K562 (cell line): ENCODE data around the gene GLRX5. TPM values are rescaled to one million over a fixed set of nuclear protein-coding genes. Genes with fewer than 3 reads are reported as not detected.

ENCODE experiments used
- CEBPG ChIP-seq, 3 experiments: fragments of 200-800 bp in 1 of 3; sonication (Bioruptor generic) in 1 of 3; sonication (generic) in 1 of 3; formaldehyde crosslinking in 1 of 3; IDR thresholded peaks in 2 of 3; conservative IDR thresholded peaks in 1 of 3; 2 replicates each; pipeline versions ENCODE4 v1.6.1 to v1.8.0; 2016 to 2022; ENCODE audit warnings: missing compliant biosample characterization in 2 of 3, missing genetic modification characterization in 2 of 3, mild to moderate bottlenecking in 1 of 3, missing genetic modification reagents in 1 of 3
- CXXC5 ChIP-seq: fragments of 250-450 bp; sonication (Bioruptor Pico); IDR thresholded peaks from 2 replicates; pipeline ENCODE4 v1.8.0; 2022; ENCODE audit warnings: inconsistent platforms, mild to moderate bottlenecking, moderate library complexity
- DIDO1 ChIP-seq: fragments of 450-650 bp; IDR thresholded peaks from 2 replicates; pipeline ENCODE4 v1.6.1; 2016; ENCODE audit warnings: low read depth, missing biosample characterization, missing genetic modification characterization
- DPF2 ChIP-seq: fragments of 450-650 bp; IDR thresholded peaks from 2 replicates; pipeline ENCODE4 v1.6.1; 2016
- GMEB1 ChIP-seq: fragments of 250-450 bp; sonication (Bioruptor Pico); IDR thresholded peaks from 2 replicates; pipeline ENCODE4 v1.4.0; 2020; ENCODE audit warnings: mild to moderate bottlenecking
- HDGF ChIP-seq: fragments of 450-650 bp; IDR thresholded peaks from 2 replicates; pipeline ENCODE4 v1.6.1; 2016
- JUND ChIP-seq, 2 experiments: IDR thresholded peaks; 2 replicates in 1 of 2; 3 replicates in 1 of 2; pipeline ENCODE4 v1.6.1; 2011; ENCODE audit warnings: borderline replicate concordance in 2 of 2, low read depth in 2 of 2, low read length in 2 of 2, improper control_type of control experiment in 1 of 2, missing biosample characterization in 1 of 2, missing genetic modification characterization in 1 of 2, missing genetic modification reagents in 1 of 2
- NCOA2 ChIP-seq, 2 experiments: fragments of 450-650 bp; IDR thresholded peaks; 2 replicates each; pipeline ENCODE4 v1.6.1; 2018; ENCODE audit warnings: mild to moderate bottlenecking in 2 of 2, moderate library complexity in 1 of 2; ENCODE audit not compliant: partially characterized antibody in 2 of 2
- REST ChIP-seq, 2 experiments: fragments of 450-650 bp; formaldehyde crosslinking in 1 of 2; IDR thresholded peaks; 2 replicates each; pipeline versions ENCODE4 v1.4.0 to v1.6.1; 2014 to 2020; ENCODE audit warnings: mild to moderate bottlenecking in 2 of 2, borderline replicate concordance in 1 of 2, low read depth in 1 of 2
- SAFB2 ChIP-seq: fragments of 200-400 bp; formaldehyde crosslinking; IDR thresholded peaks from 2 replicates; pipeline ENCODE4 v1.6.1; 2018; ENCODE audit warnings: borderline replicate concordance, low read length, low read depth, moderate library complexity; ENCODE audit not compliant: severe bottlenecking
- ZKSCAN1 ChIP-seq: fragments of 150-350 bp; IDR thresholded peaks from 2 replicates; pipeline ENCODE4 v1.6.1; 2016; ENCODE audit warnings: low read depth, low read length
- ZNF263 ChIP-seq: sonication (generic); formaldehyde crosslinking; IDR thresholded peaks from 2 replicates; pipeline ENCODE4 v1.8.0; 2022; ENCODE audit warnings: mild to moderate bottlenecking, missing genetic modification reagents, borderline replicate concordance
- ZNF583 ChIP-seq: fragments of 250-450 bp; sonication (Bioruptor Pico); IDR thresholded peaks from 2 replicates; pipeline ENCODE4 v1.4.0; 2020
- ZNF699 ChIP-seq: fragments of 250-450 bp; sonication (Bioruptor Pico); IDR thresholded peaks from 2 replicates; pipeline ENCODE4 v1.8.0; 2021; ENCODE audit warnings: mild to moderate bottlenecking, moderate library complexity; ENCODE audit not compliant: insufficient replicate concordance
- ZNF766 ChIP-seq: fragments of 200-800 bp; sonication (Bioruptor generic); conservative IDR thresholded peaks from 2 replicates; pipeline ENCODE4 v1.6.1; 2016; ENCODE audit warnings: missing genetic modification characterization, missing compliant biosample characterization
- polyA plus RNA-seq, 8 experiments: library from polyadenylated mRNA; depleted of rRNA in 4 of 8; stranded (reverse) in 5 of 8; unstranded in 3 of 8; fragments of >200 nt; fragmentation: Nextera tagmentation in 2 of 8; fragmentation: Illumina TruSeq in 1 of 8; extraction: Ambion mirVana in 2 of 8; extraction: Trizol in 1 of 8; gene quantifications; 2 replicates each; pipeline versions ENCODE4 v1.2.1 to v1.2.3, GENCODE V29; 2011 to 2014; ENCODE audit warnings: inconsistent platforms in 1 of 8, missing spikeins in 1 of 8
- total RNA-seq, 7 experiments: library from RNA; depleted of rRNA in 6 of 7; stranded (reverse); fragments of >200 nt in 6 of 7; fragmentation: Illumina TruSeq in 2 of 7; extraction: Trizol in 2 of 7; gene quantifications; 2 replicates each; pipeline versions ENCODE4 v1.2.1 to v1.2.3, GENCODE V29; 2011 to 2021; ENCODE audit warnings: low replicate concordance in 1 of 7

GLRX5 gene
- total and polyA plus RNA-seq, 9 of the 15 experiments (the other 6 are each of a cell fraction or from before 2014, with no cell fraction given): 16.7 to 96.8 (median 66.8) TPM

GRCh38 chr14:95526483-95527386 lies 8.1 kb upstream of the GLRX5 start (continued):
- TF ChIP-seq GMEB1 (CRISPR knock-in tag) (no peak), JUND (IDR thresholded peaks at IDR 0.05; ENCODE audit: borderline replicate concordance, low read depth, low read length) (peak; percentile 41; the same call in 1 of the 2 replicates), JUND (tag; IDR thresholded peaks at IDR 0.05; ENCODE audit: borderline replicate concordance, low read depth, low read length) (no peak; the same call in 2 of the 3 replicates), ZNF766 (0 out of 2 replicates have a peak, but pooled peaks have one; percentile 17), HDGF (no peak), DPF2 (0 out of 2 replicates have a peak, but pooled peaks have one; percentile 20), CEBPG (CRISPR knock-in tag; IDR thresholded peaks at IDR 0.05) (peak; percentile 27; the same call in 1 of the 2 replicates), CEBPG (tag; conservative IDR thresholded peaks at IDR 0.05 in 1 of 2, IDR thresholded peaks at IDR 0.05 in 1 of 2) (peak in 1 of 2 experiments; percentile 24; a peak in 1 of 4 replicates), REST (IDR thresholded peaks at IDR 0.05; ENCODE audit: borderline replicate concordance) (no peak), REST (CRISPR knock-in tag; IDR thresholded peaks at IDR 0.05; ENCODE audit: low read depth) (no peak), ZNF699 (CRISPR knock-in tag) (no peak), SAFB2 (no peak), NCOA2 (IDR thresholded peaks at IDR 0.05; ENCODE audit: partially characterized antibody in 2 of 2) (no peak), ZNF263 (no peak), ZKSCAN1 (peak; percentile 60; the same call in 1 of the 2 replicates), ZNF583 (CRISPR knock-in tag) (no peak), CXXC5 (CRISPR knock-in tag) (peak; percentile 36; the same call in 1 of the 2 replicates), DIDO1 (tag) (no peak)
